ENCODE measurements around the gene LASP1NB.

GRCh38 chr17:38903404-38903803 is 22.0 kb upstream of the LASP1NB start:
- no peak for TF ChIP-seq TAF1 (IDR thresholded peaks at IDR 0.05; ENCODE audit: borderline replicate concordance, insufficient read depth, low read length)
- TF ChIP-seq, protein P1, sequence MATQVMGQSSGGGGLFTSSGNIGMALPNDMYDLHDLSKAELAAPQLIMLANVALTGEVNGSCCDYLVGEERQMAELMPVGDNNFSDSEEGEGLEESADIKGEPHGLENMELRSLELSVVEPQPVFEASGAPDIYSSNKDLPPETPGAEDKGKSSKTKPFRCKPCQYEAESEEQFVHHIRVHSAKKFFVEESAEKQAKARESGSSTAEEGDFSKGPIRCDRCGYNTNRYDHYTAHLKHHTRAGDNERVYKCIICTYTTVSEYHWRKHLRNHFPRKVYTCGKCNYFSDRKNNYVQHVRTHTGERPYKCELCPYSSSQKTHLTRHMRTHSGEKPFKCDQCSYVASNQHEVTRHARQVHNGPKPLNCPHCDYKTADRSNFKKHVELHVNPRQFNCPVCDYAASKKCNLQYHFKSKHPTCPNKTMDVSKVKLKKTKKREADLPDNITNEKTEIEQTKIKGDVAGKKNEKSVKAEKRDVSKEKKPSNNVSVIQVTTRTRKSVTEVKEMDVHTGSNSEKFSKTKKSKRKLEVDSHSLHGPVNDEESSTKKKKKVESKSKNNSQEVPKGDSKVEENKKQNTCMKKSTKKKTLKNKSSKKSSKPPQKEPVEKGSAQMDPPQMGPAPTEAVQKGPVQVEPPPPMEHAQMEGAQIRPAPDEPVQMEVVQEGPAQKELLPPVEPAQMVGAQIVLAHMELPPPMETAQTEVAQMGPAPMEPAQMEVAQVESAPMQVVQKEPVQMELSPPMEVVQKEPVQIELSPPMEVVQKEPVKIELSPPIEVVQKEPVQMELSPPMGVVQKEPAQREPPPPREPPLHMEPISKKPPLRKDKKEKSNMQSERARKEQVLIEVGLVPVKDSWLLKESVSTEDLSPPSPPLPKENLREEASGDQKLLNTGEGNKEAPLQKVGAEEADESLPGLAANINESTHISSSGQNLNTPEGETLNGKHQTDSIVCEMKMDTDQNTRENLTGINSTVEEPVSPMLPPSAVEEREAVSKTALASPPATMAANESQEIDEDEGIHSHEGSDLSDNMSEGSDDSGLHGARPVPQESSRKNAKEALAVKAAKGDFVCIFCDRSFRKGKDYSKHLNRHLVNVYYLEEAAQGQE (IDR thresholded peaks at IDR 0.05; ENCODE audit: insufficient read depth in 1 of 2, low read depth in 2 of 2, low read length in 2 of 2), result no peak
- no peak for TF ChIP-seq FOXP2 (optimal IDR thresholded peaks at IDR 0.05; ENCODE audit: borderline replicate concordance, extremely low read depth, extremely low read length, insufficient read depth)

Data from PFSK-1 (cell line).